GM23248 (cell line): Measurements from ENCODE around the gene WAC. TPM values are rescaled to one million over a fixed set of nuclear protein-coding genes. Genes with fewer than 3 reads are reported as not detected.

Source experiments
- DNase-seq: peaks from one replicate; pipeline ENCODE4 v3.0.0-alpha.2; 2015
- H2AFZ ChIP-seq: fragments of 200-600 bp; sonication (generic); 2 replicates; pipeline ENCODE4 v1.6.1; 2016; ENCODE audit warnings: antibody characterized with exemption
- H3F3A ChIP-seq: fragments of 200-600 bp; sonication (generic); 2 replicates; pipeline ENCODE4 v1.6.1; 2016; ENCODE audit warnings: mild to moderate bottlenecking, antibody characterized with exemption, mixed run types; ENCODE audit not compliant: insufficient read depth
- H3K27ac ChIP-seq: fragments of 200-600 bp; sonication (generic); 2 replicates; pipeline ENCODE4 v1.5.1; 2016; ENCODE audit warnings: mild to moderate bottlenecking
- H3K27me3 ChIP-seq: fragments of 200-600 bp; sonication (generic); replicated peaks from 2 replicates; pipeline ENCODE4 v1.6.1; 2016; ENCODE audit warnings: mild to moderate bottlenecking; ENCODE audit not compliant: insufficient read depth
- H3K36me3 ChIP-seq: fragments of 200-600 bp; sonication (generic); 2 replicates; pipeline ENCODE4 v1.6.1; 2016; ENCODE audit warnings: low read depth, mild to moderate bottlenecking
- H3K4me1 ChIP-seq: fragments of 200-600 bp; sonication (generic); 2 replicates; pipeline ENCODE4 v1.6.1; 2016; ENCODE audit warnings: mild to moderate bottlenecking; ENCODE audit not compliant: insufficient read depth
- H3K4me2 ChIP-seq: fragments of 200-600 bp; sonication (generic); one replicate; pipeline ENCODE4 v1.6.1; 2016; ENCODE audit warnings: mild to moderate bottlenecking; ENCODE audit not compliant: unreplicated experiment
- H3K4me3 ChIP-seq: fragments of 200-600 bp; sonication (generic); 2 replicates; pipeline ENCODE4 v1.5.1; 2016; ENCODE audit warnings: mild to moderate bottlenecking
- H3K79me2 ChIP-seq: fragments of 200-600 bp; sonication (generic); 2 replicates; pipeline ENCODE4 v1.6.1; 2016; ENCODE audit warnings: mild to moderate bottlenecking; ENCODE audit not compliant: insufficient read depth
- H3K9ac ChIP-seq: fragments of 200-600 bp; sonication (generic); 2 replicates; pipeline ENCODE4 v1.6.1; 2016; ENCODE audit warnings: mild to moderate bottlenecking
- H3K9me2 ChIP-seq: fragments of 200-600 bp; sonication (generic); 2 replicates; pipeline ENCODE4 v1.6.1; 2016; ENCODE audit warnings: mixed run types, mild to moderate bottlenecking, moderate library complexity; ENCODE audit not compliant: insufficient read depth
- H3K9me3 ChIP-seq: fragments of 200-600 bp; sonication (generic); one replicate; pipeline ENCODE4 v1.6.1; 2017; ENCODE audit warnings: low read depth
- H4K20me1 ChIP-seq: fragments of 200-600 bp; sonication (generic); 2 replicates; pipeline ENCODE4 v1.6.0; 2016; ENCODE audit not compliant: insufficient read depth
- EZH2 ChIP-seq: fragments of 200-600 bp; sonication (generic); IDR thresholded peaks from 2 replicates; pipeline ENCODE4 v1.6.1; 2018; ENCODE audit warnings: antibody characterized with exemption, mild to moderate bottlenecking; ENCODE audit not compliant: insufficient read depth, poor library complexity, severe bottlenecking
- EZH2phosphoT487 ChIP-seq: fragments of 200-600 bp; sonication (generic); IDR thresholded peaks from 2 replicates; pipeline ENCODE4 v1.6.1; 2018; ENCODE audit warnings: antibody characterized with exemption, moderate library complexity, mild to moderate bottlenecking, low read depth; ENCODE audit not compliant: insufficient read depth
- WGBS, 2 experiments: methylation state at CpG; one replicate each; pipeline ENCODE4 v1.1.6; 2015 to 2017; ENCODE audit warnings: low lambda C conversion rate in 2 of 2, low coverage in 1 of 2; ENCODE audit errors: missing lambda C conversion rate in 2 of 2; 5-methylcytosine and 5-hydroxymethylcytosine counted together
- in situ Hi-C: fragments of 300-500 bp; cut with MboI; formaldehyde crosslinking; loops from 2 replicates; pipeline ENCODE4 v1.15.0; 2020
- polyA plus RNA-seq: library from polyadenylated mRNA; unstranded; fragments of >200 nt; fragmentation: Nextera tagmentation; extraction: Ambion mirVana; gene quantifications from 2 replicates; pipeline ENCODE4 v1.2.1, GENCODE V29; 2016
- total RNA-seq: library from RNA; depleted of rRNA; stranded (reverse); fragments of >200 nt; shearing (Covaris generic); gene quantifications from 2 replicates; pipeline ENCODE4 v1.2.3, GENCODE V29; 2014

The WAC gene
- total and polyA plus RNA-seq, 2 experiments from 2014 or later = 54.3 to 57.5 TPM

DNA sequence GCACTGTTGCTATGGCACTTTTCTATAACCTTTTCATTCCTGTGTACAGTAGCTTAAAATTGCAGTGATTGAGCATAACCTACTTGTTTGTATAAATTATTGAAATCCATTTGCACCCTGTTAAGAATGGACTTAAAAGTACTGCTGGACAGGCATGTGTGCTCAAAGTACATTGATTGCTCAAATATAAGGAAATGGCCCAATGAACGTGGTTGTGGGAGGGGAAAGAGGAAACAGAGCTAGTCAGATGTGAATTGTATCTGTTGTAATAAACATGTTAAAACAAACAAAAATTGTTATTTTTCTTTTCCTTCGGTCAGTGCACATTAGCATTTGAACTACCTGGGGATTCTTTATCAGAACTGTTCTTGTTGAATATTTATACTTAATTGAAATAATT, 87.3 kb downstream of the WAC start:
- H3K4me2 ChIP-seq = no peak overlapping the region
- in situ Hi-C loops = no loop called here
- no peak overlapping the region for H2AFZ ChIP-seq
- no peak for DNase-seq
- TF ChIP-seq EZH2phosphoT487 (no peak), EZH2 (no peak)
- peaks cover 26% of the 10 kb centered on the region for H3K79me2 ChIP-seq
- no peak overlapping the region for H3K4me3 ChIP-seq
- peaks cover 61% of the 10 kb centered on the region for H3K36me3 ChIP-seq
- no peaks in the 10 kb centered on the region for H3K9me2 ChIP-seq
- no peaks in the 10 kb centered on the region for H3K27me3 ChIP-seq
- H3F3A ChIP-seq = peaks cover 61% of the 10 kb centered on the region
- no peaks in the 10 kb centered on the region for H3K9me3 ChIP-seq
- 68 to 71% methylated on average over 2 of the region's 2 CpGs for WGBS, 2 experiments
- no peaks in the 10 kb centered on the region for H3K4me1 ChIP-seq
- no peaks in the 10 kb centered on the region; the same call in 1 of the 2 replicates for H4K20me1 ChIP-seq
- H3K9ac ChIP-seq = no peak overlapping the region
- H3K27ac ChIP-seq = no peak overlapping the region

GRCh38 chr10:28623483-28623882, 90.6 kb downstream of the WAC start:
- H3K4me2 ChIP-seq = no peak overlapping the region
- H3K9ac ChIP-seq = no peak overlapping the region
- TF ChIP-seq EZH2phosphoT487 = no peak
- no peak for TF ChIP-seq EZH2
- no peaks in the 10 kb centered on the region for H3K9me3 ChIP-seq
- 0 out of 2 replicates have a peak, but pooled peaks cover 5% of the 10 kb centered on the region for H3K79me2 ChIP-seq
- peaks cover 3% of the 10 kb centered on the region; the same call in 1 of the 2 replicates for H3K4me1 ChIP-seq
- H3K36me3 ChIP-seq = peaks cover 29% of the 10 kb centered on the region
- no peak overlapping the region for H3K27ac ChIP-seq
- no peak overlapping the region for H3K4me3 ChIP-seq
- peaks cover 52% of the 10 kb centered on the region for H3F3A ChIP-seq
- H2AFZ ChIP-seq = no peak overlapping the region
- H3K9me2 ChIP-seq = no peaks in the 10 kb centered on the region
- H4K20me1 ChIP-seq = no peaks in the 10 kb centered on the region
- H3K27me3 ChIP-seq = no peaks in the 10 kb centered on the region
- 79 to 80% methylated on average over 7 of the region's 7 CpGs for WGBS, 2 experiments
- DNase-seq = no peak
- in situ Hi-C loops = no loop called here

- no peak overlapping the region for H2AFZ ChIP-seq
- H3K4me2 ChIP-seq = no peak overlapping the region
- H3K9me2 ChIP-seq = no peaks in the 10 kb centered on the region
- peaks cover 23% of the 10 kb centered on the region for H3K36me3 ChIP-seq
- DNase-seq = no peak
- WGBS, 2 experiments = 76 to 87% methylated on average over 3 of the region's 3 CpGs
- no peaks in the 10 kb centered on the region for H3K27me3 ChIP-seq
- H3K79me2 ChIP-seq = no peaks in the 10 kb centered on the region
- TF ChIP-seq EZH2phosphoT487 (no peak), EZH2 (no peak)
- in situ Hi-C loops = no loop called here
- no peak overlapping the region for H3K4me3 ChIP-seq
- H3K27ac ChIP-seq = no peak overlapping the region
- no peaks in the 10 kb centered on the region for H3K9me3 ChIP-seq
- H4K20me1 ChIP-seq = no peaks in the 10 kb centered on the region
- H3F3A ChIP-seq = peaks cover 52% of the 10 kb centered on the region
- H3K4me1 ChIP-seq = peaks cover 5% of the 10 kb centered on the region; the same call in 1 of the 2 replicates
- H3K9ac ChIP-seq = no peak overlapping the region
These were observed 91.4 kb downstream of the WAC start for GRCh38 chr10:28624351-28624750.

GRCh38 chr10:28627102-28627501, 94.2 kb downstream of the WAC start:
- no peak for DNase-seq
- Histone ChIP-seq H3K79me2 (no peaks in the 10 kb centered on the region), H3F3A (peaks cover 32% of the 10 kb centered on the region), H3K9me2 (no peaks in the 10 kb centered on the region), H3K9ac (no peak overlapping the region), H3K4me2 (no peak overlapping the region), H3K4me3 (no peak overlapping the region), H3K4me1 (peaks cover 5% of the 10 kb centered on the region; the same call in 1 of the 2 replicates), H3K9me3 (no peaks in the 10 kb centered on the region), H4K20me1 (no peaks in the 10 kb centered on the region), H2AFZ (no peak overlapping the region), H3K27me3 (peaks cover 19% of the 10 kb centered on the region), H3K36me3 (no peaks in the 10 kb centered on the region), H3K27ac (no peak overlapping the region)
- 43 to 47% methylated on average over 3 of the region's 3 CpGs for WGBS, 2 experiments
- in situ Hi-C loops = no loop called here
- TF ChIP-seq EZH2phosphoT487 = no peak
- TF ChIP-seq EZH2 = no peak
